CD4-positive, alpha-beta T cell (primary cell): ENCODE measurements around the gene RBMS2. TPM values are rescaled to one million over a fixed set of nuclear protein-coding genes. Genes with fewer than 3 reads are reported as not detected.
A peak's percentile ranks its signal among the peaks of the same experiment; 100 is the strongest.

Experiments used
- ATAC-seq: fragments of 200-7000 bp; cut with Tn5 transposase; one replicate; pipeline ENCODE4 v1.10.0; 2022; ENCODE audit warnings: mild to moderate bottlenecking; ENCODE audit not compliant: poor library complexity
- CTCF ChIA-PET: fragments of 350-600 bp; sonication (Branson Sonifier 250); formaldehyde crosslinking; loops from one replicate; lab custom pipeline; 2021; ENCODE audit warnings: antibody characterized with exemption, inconsistent platforms; lab: Charles Lee
- POLR2A ChIA-PET: fragments of 350-600 bp; sonication (Branson Sonifier 250); formaldehyde crosslinking; loops from one replicate; lab custom pipeline; 2021; ENCODE audit warnings: antibody characterized with exemption, inconsistent platforms; lab: Charles Lee
- DNase-seq, 14 experiments: peaks; one replicate each; pipeline ENCODE4 v3.0.0-alpha.2; 2013 to 2020; ENCODE audit warnings: mixed read lengths in 2 of 14
- H3K27ac ChIP-seq, 2 donors: one replicate each; pipeline versions ENCODE4 v1.5.1 to v1.7.0; 2013; ENCODE audit warnings: low read length in 2 of 2, low read depth in 1 of 2, mild to moderate bottlenecking in 1 of 2
- H3K27me3 ChIP-seq, 2 experiments: 1 replicate in 1 of 2; 2 replicates in 1 of 2; pipeline versions ENCODE4 v1.6.1 to v1.7.0; 2013; ENCODE audit warnings: low read length in 2 of 2, control low read depth in 1 of 2, mild to moderate bottlenecking in 1 of 2, moderate library complexity in 1 of 2; ENCODE audit not compliant: insufficient read depth in 2 of 2, control insufficient read depth in 1 of 2
- H3K36me3 ChIP-seq: one replicate; pipeline ENCODE4 v1.6.1; 2013; ENCODE audit warnings: low read length, control low read depth; ENCODE audit not compliant: insufficient read depth
- H3K4me1 ChIP-seq: one replicate; pipeline ENCODE4 v1.6.1; 2013; ENCODE audit warnings: low read length, control low read depth; ENCODE audit not compliant: insufficient read depth
- H3K4me3 ChIP-seq: one replicate; pipeline ENCODE4 v1.5.1; 2013; ENCODE audit warnings: mild to moderate bottlenecking, low read length, moderate library complexity
- H3K9me3 ChIP-seq, 2 experiments: 1 replicate in 1 of 2; 2 replicates in 1 of 2; pipeline versions ENCODE4 v1.6.1 to v1.7.0; 2013; ENCODE audit warnings: low read length in 2 of 2, mild to moderate bottlenecking in 2 of 2, control low read depth in 1 of 2, moderate library complexity in 1 of 2; ENCODE audit not compliant: control insufficient read depth in 1 of 2, insufficient read depth in 1 of 2
- H3K27ac Mint-ChIP-seq: one replicate; pipeline ENCODE4 v1.8.0; 2020; ENCODE audit warnings: mixed read lengths
- H3K27me3 Mint-ChIP-seq: one replicate; pipeline ENCODE4 v1.8.0; 2021; ENCODE audit warnings: mixed read lengths
- H3K36me3 Mint-ChIP-seq: one replicate; pipeline ENCODE4 v1.8.0; 2021; ENCODE audit warnings: low read depth, mixed read lengths
- H3K4me1 Mint-ChIP-seq: one replicate; pipeline ENCODE4 v1.8.0; 2021; ENCODE audit warnings: low read depth, mixed read lengths
- H3K4me3 Mint-ChIP-seq: one replicate; pipeline ENCODE4 v1.8.0; 2020; ENCODE audit warnings: mild to moderate bottlenecking, mixed read lengths
- H3K9me3 Mint-ChIP-seq: one replicate; pipeline ENCODE4 v1.8.0; 2020; ENCODE audit warnings: mixed read lengths
- intact Hi-C, 2 experiments: fragments of 100-400 bp; cut with DNase I in 1 of 2; cut with micrococcal nuclease in 1 of 2; formaldehyde crosslinking; loops; one replicate each; pipeline versions ENCODE4 v1.15.1 to v1.9.0; 2023 to 2025; cut with DNase I, micrococcal nuclease
- total RNA-seq, 174 experiments: library from RNA in 2 of 174; stranded (reverse) in 2 of 174; gene quantifications; one replicate each; pipeline ENCODE4 v1.2.3 and lab custom pipeline; 2021 to 2026
- TF ChIP-seq, protein P1 (sequence below): fragments of 200-600 bp; IDR thresholded peaks from one replicate; pipeline ENCODE4 v1.8.0; 2022; ENCODE audit warnings: antibody characterized with exemption, mild to moderate bottlenecking

RBMS2 gene
- total RNA-seq, 2 experiments from 2014 or later: 5.1 to 10.8 TPM

DNA sequence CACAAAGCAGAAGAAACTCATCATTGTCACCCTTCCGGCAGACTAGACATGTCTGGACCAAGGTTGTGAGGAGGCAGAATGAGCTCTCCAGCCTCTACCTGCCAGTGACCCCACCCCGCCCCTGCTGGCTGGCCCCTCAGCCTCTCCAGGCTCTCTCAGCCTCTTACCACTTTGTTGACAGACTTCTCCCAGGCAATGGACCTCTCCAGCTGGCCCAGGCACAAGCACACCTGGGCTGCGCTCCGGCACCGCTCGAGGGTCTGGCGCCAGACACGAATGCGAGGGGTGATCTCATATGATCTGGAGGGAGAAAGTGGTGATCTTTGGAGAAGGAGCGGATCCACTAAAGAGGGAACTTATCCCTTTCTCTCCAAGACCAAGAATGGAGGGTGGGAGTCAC is 78.2 kb downstream of the RBMS2 start:
- H3K36me3 ChIP-seq: peaks cover 91% of the 10 kb centered on the region
- H3K27me3 ChIP-seq: no peaks in the 10 kb centered on the region
- H3K36me3 Mint-ChIP-seq: peaks cover 89% of the 10 kb centered on the region
- ChIA-PET CTCF (no interaction called here), POLR2A (no interaction called here)
- no peaks in the 10 kb centered on the region for H3K9me3 ChIP-seq
- intact Hi-C loops: loop anchor here in 1 of 2 experiments (10.0 kb wide), 1 partner anchor 485 kb away; the partner anchor contains the start of genes RPL41 and ZC3H10
- no peaks in the 10 kb centered on the region for H3K9me3 Mint-ChIP-seq
- DNase-seq: no peak
- TF ChIP-seq, protein P1, sequence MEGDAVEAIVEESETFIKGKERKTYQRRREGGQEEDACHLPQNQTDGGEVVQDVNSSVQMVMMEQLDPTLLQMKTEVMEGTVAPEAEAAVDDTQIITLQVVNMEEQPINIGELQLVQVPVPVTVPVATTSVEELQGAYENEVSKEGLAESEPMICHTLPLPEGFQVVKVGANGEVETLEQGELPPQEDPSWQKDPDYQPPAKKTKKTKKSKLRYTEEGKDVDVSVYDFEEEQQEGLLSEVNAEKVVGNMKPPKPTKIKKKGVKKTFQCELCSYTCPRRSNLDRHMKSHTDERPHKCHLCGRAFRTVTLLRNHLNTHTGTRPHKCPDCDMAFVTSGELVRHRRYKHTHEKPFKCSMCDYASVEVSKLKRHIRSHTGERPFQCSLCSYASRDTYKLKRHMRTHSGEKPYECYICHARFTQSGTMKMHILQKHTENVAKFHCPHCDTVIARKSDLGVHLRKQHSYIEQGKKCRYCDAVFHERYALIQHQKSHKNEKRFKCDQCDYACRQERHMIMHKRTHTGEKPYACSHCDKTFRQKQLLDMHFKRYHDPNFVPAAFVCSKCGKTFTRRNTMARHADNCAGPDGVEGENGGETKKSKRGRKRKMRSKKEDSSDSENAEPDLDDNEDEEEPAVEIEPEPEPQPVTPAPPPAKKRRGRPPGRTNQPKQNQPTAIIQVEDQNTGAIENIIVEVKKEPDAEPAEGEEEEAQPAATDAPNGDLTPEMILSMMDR: no peak
- no peak overlapping the region for H3K27ac Mint-ChIP-seq
- ATAC-seq: no peak
- H3K4me1 Mint-ChIP-seq: no peaks in the 10 kb centered on the region
- H3K27me3 Mint-ChIP-seq: no peaks in the 10 kb centered on the region
- H3K4me1 ChIP-seq: no peaks in the 10 kb centered on the region
- H3K4me3 Mint-ChIP-seq: no peak overlapping the region
- no peak overlapping the region for H3K4me3 ChIP-seq
- H3K27ac ChIP-seq: no peak overlapping the region

DNA sequence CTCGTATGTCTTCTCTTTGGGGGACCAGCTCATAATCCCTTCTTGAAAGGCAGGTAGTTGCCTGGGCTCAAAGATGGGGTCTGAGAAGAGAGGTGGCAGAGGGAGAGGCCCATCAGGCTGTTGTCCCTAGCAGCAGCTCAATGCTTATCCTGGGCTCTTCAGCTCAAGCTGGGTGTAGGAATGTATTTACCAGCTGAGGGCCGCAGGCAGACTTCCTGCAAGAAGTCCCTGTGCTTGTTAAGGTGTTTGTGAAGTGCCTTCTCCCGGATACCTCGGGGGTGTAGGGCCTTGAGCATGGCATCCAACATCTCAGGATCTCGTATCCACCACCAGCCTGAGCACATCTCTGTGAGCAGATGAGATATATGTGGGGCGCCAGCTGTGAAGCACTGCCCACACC is 79.1 kb downstream of the RBMS2 start:
- Histone ChIP-seq H3K4me3 (no peak overlapping the region), H3K27me3 (no peaks in the 10 kb centered on the region), H3K4me1 (no peaks in the 10 kb centered on the region), H3K36me3 (peaks cover 97% of the 10 kb centered on the region), H3K9me3 (no peaks in the 10 kb centered on the region), H3K27ac (no peak overlapping the region)
- Mint-ChIP-seq H3K27ac (no peak overlapping the region), H3K4me3 (no peak overlapping the region), H3K9me3 (no peaks in the 10 kb centered on the region), H3K4me1 (no peaks in the 10 kb centered on the region), H3K27me3 (no peaks in the 10 kb centered on the region), H3K36me3 (peaks cover 99% of the 10 kb centered on the region)
- TF ChIP-seq, protein P1: no peak
- intact Hi-C loops: no loop called here
- no peak for DNase-seq
- CTCF ChIA-PET: interaction anchor here (2.1 to 2.4 kb wide), 2 partner anchors 28 to 35 kb away, joined by 9 to 14 read pairs; no protein-coding TSS in a partner anchor
- POLR2A ChIA-PET: interaction anchor here (1.7 to 2.5 kb wide), 3 partner anchors 28 to 87 kb away, joined by 4 to 12 read pairs (median 6); partner anchors contain the start of genes BAZ2A and PTGES3
- ATAC-seq: no peak

DNA sequence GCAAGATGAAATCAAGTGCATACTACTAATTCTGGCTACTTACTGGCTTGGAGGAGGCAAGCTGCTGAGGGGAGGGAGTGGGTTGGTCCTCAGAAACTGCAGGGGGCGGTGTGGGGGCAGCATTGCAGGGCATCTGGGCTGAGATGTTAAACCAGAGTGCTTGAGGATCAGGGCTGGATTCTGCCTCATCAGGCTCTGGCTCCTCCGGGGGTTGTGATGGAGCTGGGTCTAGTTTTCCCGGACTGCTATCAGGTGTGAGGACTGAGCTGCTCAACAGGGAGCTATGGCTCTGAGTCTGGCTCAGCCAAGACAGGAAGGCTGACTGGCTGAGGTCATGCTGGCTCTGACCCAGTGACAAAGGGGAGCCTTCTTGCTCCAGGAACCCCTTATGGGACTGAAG is 79.9 kb downstream of the RBMS2 start:
- H3K4me3 ChIP-seq: no peak overlapping the region
- ATAC-seq (peak; percentile 69), DNase-seq (peak; percentile 14 to 59 (median 34))
- Mint-ChIP-seq H3K4me3 (no peak overlapping the region), H3K27ac (no peak overlapping the region), H3K36me3 (peaks cover 100% of the 10 kb centered on the region), H3K9me3 (no peaks in the 10 kb centered on the region), H3K4me1 (no peaks in the 10 kb centered on the region), H3K27me3 (no peaks in the 10 kb centered on the region)
- H3K27ac ChIP-seq: no peak overlapping the region
- POLR2A ChIA-PET: interaction anchor here (1.7 to 2.5 kb wide), 3 partner anchors 27 to 86 kb away, joined by 4 to 12 read pairs (median 6); partner anchors contain the start of genes BAZ2A and PTGES3
- peaks cover 99% of the 10 kb centered on the region for H3K36me3 ChIP-seq
- H3K4me1 ChIP-seq: no peaks in the 10 kb centered on the region
- TF ChIP-seq, protein P1: no peak
- no peaks in the 10 kb centered on the region for H3K27me3 ChIP-seq
- CTCF ChIA-PET: interaction anchor here (0.5 to 2.4 kb wide), 3 partner anchors 27 to 79 kb away, joined by 3 to 14 read pairs (median 9); no protein-coding TSS in a partner anchor
- intact Hi-C loops: no loop called here
- H3K9me3 ChIP-seq: no peaks in the 10 kb centered on the region
